Ishikawa (cell line): ENCODE results near the gene TRRAP.

Experiments used
- CEBPB ChIP-seq: IDR thresholded peaks from 2 replicates; pipeline ENCODE4 v1.6.1; 2012
- TF ChIP-seq, protein P1 (sequence below): IDR thresholded peaks from 2 replicates; pipeline ENCODE4 v1.6.1; 2012

DNA sequence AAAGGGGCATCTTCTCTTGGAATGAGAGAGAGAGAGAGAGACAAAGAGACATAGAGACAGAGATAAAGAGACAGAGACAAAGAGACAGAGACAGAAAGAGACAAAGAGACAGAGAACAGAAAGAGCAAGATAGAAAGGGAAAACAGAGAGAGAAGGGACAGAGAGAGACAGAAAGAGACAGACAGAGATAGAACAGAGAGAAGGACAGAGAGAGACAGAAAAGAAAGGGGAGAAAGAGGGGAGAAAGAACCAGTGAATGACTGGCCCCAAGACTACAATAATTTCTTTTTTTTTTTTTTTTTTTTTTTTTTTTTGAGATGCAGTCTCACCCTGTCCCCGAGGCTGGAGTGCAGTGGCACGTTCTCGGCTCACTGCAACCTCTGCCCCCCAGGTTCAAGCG is 16.1 kb upstream of the TRRAP start:
- TF ChIP-seq, protein P1, sequence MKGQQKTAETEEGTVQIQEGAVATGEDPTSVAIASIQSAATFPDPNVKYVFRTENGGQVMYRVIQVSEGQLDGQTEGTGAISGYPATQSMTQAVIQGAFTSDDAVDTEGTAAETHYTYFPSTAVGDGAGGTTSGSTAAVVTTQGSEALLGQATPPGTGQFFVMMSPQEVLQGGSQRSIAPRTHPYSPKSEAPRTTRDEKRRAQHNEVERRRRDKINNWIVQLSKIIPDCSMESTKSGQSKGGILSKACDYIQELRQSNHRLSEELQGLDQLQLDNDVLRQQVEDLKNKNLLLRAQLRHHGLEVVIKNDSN = no peak
- no peak for TF ChIP-seq CEBPB
